Activated CD4-positive, alpha-beta memory T cell treated with anti-CD3 and anti-CD28 coated beads for 36 hours (primary cell): ENCODE measurements around the gene UBE2U. TPM values are rescaled to one million over a fixed set of nuclear protein-coding genes. Genes with fewer than 3 reads are reported as not detected.
"Not testable (repeated sequence)": the region's sequence is repeated elsewhere in the genome, so short reads cannot be mapped to it uniquely, and the experiment has no call there.

ENCODE experiments used
- CTCF ChIA-PET: fragments of 350-600 bp; sonication (Branson Sonifier 250); formaldehyde crosslinking; loops from one replicate; lab custom pipeline; 2021; ENCODE audit warnings: antibody characterized with exemption, inconsistent platforms; lab: Charles Lee
- POLR2A ChIA-PET: fragments of 350-600 bp; sonication (Branson Sonifier 250); formaldehyde crosslinking; loops from one replicate; lab custom pipeline; 2021; ENCODE audit warnings: antibody characterized with exemption; lab: Charles Lee
- DNase-seq: peaks from one replicate; pipeline ENCODE4 v3.0.0-alpha.2; 2020
- H3K27ac Mint-ChIP-seq: one replicate; pipeline ENCODE4 v1.8.0; 2021; ENCODE audit warnings: mixed read lengths
- H3K27me3 Mint-ChIP-seq: one replicate; pipeline ENCODE4 v1.8.0; 2021; ENCODE audit warnings: mixed read lengths
- H3K36me3 Mint-ChIP-seq: one replicate; pipeline ENCODE4 v1.8.0; 2021; ENCODE audit warnings: mixed read lengths
- H3K4me1 Mint-ChIP-seq: one replicate; pipeline ENCODE4 v1.8.0; 2021; ENCODE audit warnings: low read depth, mixed read lengths
- H3K4me3 Mint-ChIP-seq: one replicate; pipeline ENCODE4 v1.8.0; 2021; ENCODE audit warnings: mild to moderate bottlenecking, mixed read lengths
- H3K9me3 Mint-ChIP-seq: one replicate; pipeline ENCODE4 v1.8.0; 2021; ENCODE audit warnings: mixed read lengths
- intact Hi-C: fragments of 100-400 bp; cut with micrococcal nuclease; formaldehyde crosslinking; loops from one replicate; pipeline ENCODE4 v1.15.1; 2023
- total RNA-seq, 2 experiments: library from RNA; stranded (reverse); gene quantifications; one replicate each; pipeline ENCODE4 v1.2.3, GENCODE V29; 2021

UBE2U gene
- total RNA-seq, 2 experiments from 2014 or later, result not detected

DNA sequence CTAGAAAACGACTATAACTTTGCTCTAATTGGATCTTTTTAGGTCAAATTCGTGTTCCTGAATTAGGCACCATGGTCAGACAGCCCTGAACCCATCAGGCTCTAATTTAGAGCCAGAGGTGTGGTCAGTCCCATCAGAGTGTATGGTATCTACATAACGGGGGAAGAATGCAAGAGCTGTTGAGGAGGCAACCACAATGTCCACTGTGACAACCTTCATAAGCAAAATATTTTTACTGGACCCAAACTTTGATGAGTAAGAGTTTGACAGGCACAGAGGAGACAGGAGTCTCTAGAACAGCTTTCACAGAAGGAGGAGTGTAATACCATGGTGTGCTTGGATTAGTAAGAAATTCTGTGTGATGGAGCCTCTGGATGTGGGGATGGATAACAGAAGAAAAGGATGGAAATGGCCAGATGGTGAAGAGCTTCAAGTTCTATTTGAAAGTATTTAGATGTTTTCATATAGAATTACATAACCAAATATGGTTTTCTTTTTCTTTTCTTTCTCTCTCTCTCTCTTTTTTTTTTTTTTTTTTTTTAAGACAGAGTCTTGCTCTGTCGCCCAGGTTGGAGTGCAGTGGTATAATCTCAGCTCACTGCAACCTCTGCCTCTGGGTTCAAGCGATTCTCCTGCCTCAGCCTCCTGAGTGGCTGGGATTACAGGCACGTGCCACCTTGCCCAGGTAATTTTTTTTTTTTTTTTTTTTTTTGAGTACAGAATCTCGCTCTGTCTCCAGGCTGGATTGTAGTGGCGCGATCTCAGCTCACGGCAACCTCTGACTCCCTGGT is 24.9 kb downstream of the UBE2U start:
- Mint-ChIP-seq H3K4me1 (peaks cover 6% of the 10 kb centered on the region), H3K27ac (no peak overlapping the region), H3K9me3 (no peaks in the 10 kb centered on the region), H3K27me3 (peaks cover 18% of the 10 kb centered on the region), H3K36me3 (no peaks in the 10 kb centered on the region), H3K4me3 (no peak overlapping the region)
- CTCF ChIA-PET, result interaction anchor here (0.7 to 1.3 kb wide), 2 partner anchors 15 to 747 kb away, joined by 3 to 4 read pairs; no protein-coding TSS in a partner anchor
- intact Hi-C loops, result no loop called here
- DNase-seq, result no peak
- POLR2A ChIA-PET, result interaction anchor here (0.6 kb wide), 1 partner anchor 1000 kb away, joined by 5 read pairs; no protein-coding TSS in a partner anchor

DNA sequence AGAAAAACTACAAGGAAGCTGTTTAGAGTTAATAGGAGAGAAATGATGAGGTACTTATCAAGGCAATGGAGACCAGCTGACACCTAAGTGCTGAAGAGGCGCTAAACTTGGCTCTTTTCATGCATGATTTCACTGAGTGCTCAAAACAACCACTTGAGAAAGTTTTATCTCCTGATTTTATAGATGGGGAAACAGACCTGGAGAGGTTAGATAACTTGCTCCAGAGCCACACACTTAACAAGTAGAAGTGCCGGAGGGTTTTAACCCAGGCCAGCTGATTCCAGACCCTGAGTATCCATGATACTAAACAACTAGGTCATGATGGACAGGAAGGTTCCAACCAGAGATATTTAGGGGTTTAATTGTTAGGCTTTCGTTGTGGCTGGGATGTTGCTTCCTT is 25.9 kb downstream of the UBE2U start:
- no peak overlapping the region for H3K4me3 Mint-ChIP-seq
- intact Hi-C loops, result no loop called here
- peaks cover 24% of the 10 kb centered on the region for H3K27me3 Mint-ChIP-seq
- ChIA-PET CTCF (interaction anchor here (1.3 kb wide), 1 partner anchor 14 kb away, joined by 3 read pairs; no protein-coding TSS in a partner anchor), POLR2A (no interaction called here)
- no peak overlapping the region for H3K27ac Mint-ChIP-seq
- H3K36me3 Mint-ChIP-seq, result no peaks in the 10 kb centered on the region
- no peaks in the 10 kb centered on the region for H3K4me1 Mint-ChIP-seq
- DNase-seq, result no peak
- H3K9me3 Mint-ChIP-seq, result no peaks in the 10 kb centered on the region

DNA sequence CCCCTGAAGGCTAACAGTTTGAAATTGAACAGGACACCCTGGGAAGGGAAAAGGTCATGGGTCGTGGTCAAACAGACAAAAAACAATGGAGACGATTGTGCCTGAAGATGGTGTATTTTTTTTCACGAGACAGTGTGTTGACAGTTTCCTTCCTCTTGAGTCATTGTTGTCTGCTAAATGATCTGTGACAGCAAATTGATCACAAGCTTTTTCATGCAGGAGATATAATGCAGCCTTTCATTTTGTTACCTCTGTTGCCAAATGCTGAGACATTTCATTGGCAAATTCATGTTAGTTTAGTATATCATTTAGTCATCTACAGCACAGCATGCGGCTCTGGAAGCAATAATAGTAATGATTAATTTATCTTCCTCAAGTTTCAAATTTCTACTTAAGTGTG is 27.7 kb downstream of the UBE2U start:
- intact Hi-C loops, result no loop called here
- Mint-ChIP-seq H3K36me3 (no peaks in the 10 kb centered on the region), H3K27me3 (peaks cover 21% of the 10 kb centered on the region), H3K9me3 (no peaks in the 10 kb centered on the region), H3K4me1 (no peaks in the 10 kb centered on the region), H3K4me3 (no peak overlapping the region), H3K27ac (no peak overlapping the region)
- DNase-seq, result no peak
- ChIA-PET POLR2A (no interaction called here), CTCF (no interaction called here)

DNA sequence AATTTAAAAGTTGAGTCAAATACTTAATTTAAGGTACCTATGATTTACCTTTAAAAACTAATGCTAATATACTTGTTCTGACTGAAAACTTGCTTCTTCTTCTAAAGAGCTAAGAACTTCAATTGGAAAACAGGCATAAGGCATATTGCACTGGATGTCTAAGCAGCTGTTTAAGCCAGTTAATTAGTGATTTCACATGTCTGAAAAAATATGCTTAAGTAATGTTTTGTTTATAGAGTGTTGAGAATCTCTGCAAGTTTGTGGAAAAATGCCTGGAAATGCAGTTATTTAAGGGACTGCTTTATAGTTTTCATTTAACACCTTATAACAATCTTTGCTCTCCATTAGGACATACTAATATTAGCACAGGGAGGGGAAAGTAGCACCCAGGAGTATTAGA is 28.2 kb downstream of the UBE2U start:
- intact Hi-C loops, result no loop called here
- Mint-ChIP-seq H3K4me1 (no peaks in the 10 kb centered on the region), H3K36me3 (no peaks in the 10 kb centered on the region), H3K27ac (no peak overlapping the region), H3K27me3 (peaks cover 21% of the 10 kb centered on the region), H3K9me3 (no peaks in the 10 kb centered on the region), H3K4me3 (no peak overlapping the region)
- POLR2A ChIA-PET, result no interaction called here
- CTCF ChIA-PET, result no interaction called here
- no peak for DNase-seq

DNA sequence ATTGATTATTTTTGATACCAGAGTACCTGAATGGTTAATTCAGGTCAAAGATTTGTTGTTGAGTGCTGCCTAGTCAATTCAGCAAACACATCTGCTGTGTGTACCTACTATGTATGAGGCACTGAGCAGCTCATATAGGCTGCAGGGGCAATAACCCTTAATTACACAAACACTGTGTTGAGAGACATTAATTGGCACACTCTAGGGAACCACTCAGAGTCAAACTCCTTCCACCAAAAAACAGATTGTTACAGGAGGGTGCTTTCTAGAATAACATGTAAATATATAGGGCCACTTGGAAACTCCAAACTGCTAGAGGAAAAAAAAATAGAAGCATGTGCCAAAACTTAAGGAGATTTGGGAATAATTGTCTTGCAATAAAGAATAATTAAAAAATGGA is 31.3 kb downstream of the UBE2U start:
- Mint-ChIP-seq H3K27me3 (peaks cover 18% of the 10 kb centered on the region), H3K27ac (no peak overlapping the region), H3K4me1 (no peaks in the 10 kb centered on the region), H3K36me3 (no peaks in the 10 kb centered on the region), H3K4me3 (no peak overlapping the region), H3K9me3 (no peaks in the 10 kb centered on the region)
- ChIA-PET CTCF (interaction anchor here (1.1 to 2.5 kb wide), 3 partner anchors 10 to 12 kb away, joined by 4 to 11 read pairs (median 5); no protein-coding TSS in a partner anchor), POLR2A (no interaction called here)
- no peak for DNase-seq
- intact Hi-C loops, result no loop called here

DNA sequence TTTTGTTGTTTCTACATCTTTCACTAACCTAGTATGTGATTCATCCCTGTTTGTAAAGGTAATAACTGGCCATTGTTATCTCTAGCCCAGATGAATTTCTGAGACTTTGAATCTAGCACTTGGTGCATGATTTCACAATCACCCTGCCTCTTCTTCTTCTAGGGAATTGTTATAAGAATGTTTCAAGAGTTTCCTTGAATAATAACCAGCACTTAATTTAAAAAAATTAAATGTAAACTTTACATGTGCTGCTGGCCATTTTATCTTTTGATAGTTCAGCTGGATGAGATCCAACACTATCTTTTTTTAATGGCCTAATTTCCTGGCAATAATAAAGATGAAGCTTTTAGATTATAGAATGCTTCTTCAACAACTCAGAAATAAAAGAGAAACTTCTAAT is 31.8 kb downstream of the UBE2U start:
- POLR2A ChIA-PET, result no interaction called here
- no peak overlapping the region for H3K4me3 Mint-ChIP-seq
- intact Hi-C loops, result no loop called here
- H3K4me1 Mint-ChIP-seq, result no peaks in the 10 kb centered on the region
- CTCF ChIA-PET, result interaction anchor here (0.8 to 2.5 kb wide), 3 partner anchors 10 to 98 kb away, joined by 3 to 11 read pairs (median 5); no protein-coding TSS in a partner anchor
- DNase-seq, result no peak
- no peaks in the 10 kb centered on the region for H3K36me3 Mint-ChIP-seq
- no peak overlapping the region for H3K27ac Mint-ChIP-seq
- H3K9me3 Mint-ChIP-seq, result no peaks in the 10 kb centered on the region
- H3K27me3 Mint-ChIP-seq, result peaks cover 15% of the 10 kb centered on the region

DNA sequence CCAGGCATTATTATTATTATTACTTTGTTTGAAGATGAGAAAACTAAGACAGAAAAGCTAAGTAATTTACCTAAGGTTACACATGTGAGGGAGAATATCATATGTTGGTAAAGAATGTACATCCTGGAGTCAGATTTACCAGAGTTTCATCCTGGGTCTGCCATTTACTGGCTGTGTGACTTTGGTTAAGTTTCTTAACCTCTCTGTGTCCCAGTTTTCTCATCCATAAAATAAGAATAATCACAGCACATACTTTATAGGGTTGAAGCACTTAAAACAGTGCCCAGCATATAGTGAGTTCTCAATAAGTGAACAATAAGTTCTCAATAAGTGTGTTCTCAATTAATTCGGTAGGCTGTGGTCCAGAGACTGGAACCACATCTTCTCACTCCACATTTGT is 32.5 kb downstream of the UBE2U start:
- H3K27ac Mint-ChIP-seq, result no peak overlapping the region
- ChIA-PET CTCF (interaction anchor here (0.8 to 1.1 kb wide), 2 partner anchors 9 to 99 kb away, joined by 3 to 5 read pairs; no protein-coding TSS in a partner anchor), POLR2A (no interaction called here)
- intact Hi-C loops, result no loop called here
- no peak overlapping the region for H3K4me3 Mint-ChIP-seq
- no peaks in the 10 kb centered on the region for H3K4me1 Mint-ChIP-seq
- no peak for DNase-seq
- H3K9me3 Mint-ChIP-seq, result no peaks in the 10 kb centered on the region
- peaks cover 11% of the 10 kb centered on the region for H3K27me3 Mint-ChIP-seq
- H3K36me3 Mint-ChIP-seq, result no peaks in the 10 kb centered on the region

DNA sequence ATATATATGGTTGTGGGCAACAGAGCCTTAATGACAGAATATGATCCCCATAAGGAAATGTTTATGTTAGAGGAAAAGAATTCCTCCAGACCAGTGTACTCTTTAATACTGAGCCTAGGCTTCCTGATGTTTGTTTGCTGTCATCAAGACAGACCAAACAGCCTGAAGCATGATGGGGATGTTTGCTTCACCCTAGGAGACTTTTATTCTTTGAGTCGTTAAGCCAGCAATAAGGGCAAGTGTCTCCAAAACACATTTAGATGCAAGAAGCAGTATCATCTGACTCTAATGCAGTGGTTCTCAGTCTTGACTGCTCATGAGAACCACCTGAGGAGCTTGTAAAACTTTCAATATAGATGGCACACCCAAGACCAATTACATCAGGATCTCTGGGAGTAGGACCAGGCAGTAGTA is 33.1 kb downstream of the UBE2U start:
- no peak overlapping the region for H3K27ac Mint-ChIP-seq
- H3K4me1 Mint-ChIP-seq, result no peaks in the 10 kb centered on the region
- CTCF ChIA-PET, result no interaction called here
- intact Hi-C loops, result no loop called here
- peaks cover 8% of the 10 kb centered on the region for H3K27me3 Mint-ChIP-seq
- DNase-seq, result no peak
- H3K36me3 Mint-ChIP-seq, result no peaks in the 10 kb centered on the region
- POLR2A ChIA-PET, result no interaction called here
- no peak overlapping the region for H3K4me3 Mint-ChIP-seq
- no peaks in the 10 kb centered on the region for H3K9me3 Mint-ChIP-seq

DNA sequence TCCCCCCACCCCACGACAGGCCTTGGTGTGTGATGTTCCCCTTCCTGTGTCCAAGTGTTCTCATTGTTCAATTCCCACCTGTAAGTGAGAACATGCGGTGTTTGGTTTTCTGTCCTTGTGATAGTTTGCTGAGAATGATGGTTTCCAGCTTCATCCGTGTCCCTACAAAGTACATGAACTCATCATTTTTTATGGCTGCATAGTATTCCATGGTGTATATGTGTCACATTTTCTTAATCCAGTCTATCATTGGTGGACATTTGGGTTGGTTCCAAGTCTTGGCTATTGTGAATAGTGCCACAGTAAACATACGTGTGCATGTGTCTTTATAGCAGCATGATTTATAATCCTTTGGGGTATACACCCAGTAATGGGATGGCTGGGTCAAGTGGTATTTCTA is 36.1 kb downstream of the UBE2U start:
- CTCF ChIA-PET, result interaction anchor here (1.2 kb wide), 1 partner anchor 623 kb away, joined by 3 read pairs; no protein-coding TSS in a partner anchor
- intact Hi-C loops, result not testable (repeated sequence)

DNA sequence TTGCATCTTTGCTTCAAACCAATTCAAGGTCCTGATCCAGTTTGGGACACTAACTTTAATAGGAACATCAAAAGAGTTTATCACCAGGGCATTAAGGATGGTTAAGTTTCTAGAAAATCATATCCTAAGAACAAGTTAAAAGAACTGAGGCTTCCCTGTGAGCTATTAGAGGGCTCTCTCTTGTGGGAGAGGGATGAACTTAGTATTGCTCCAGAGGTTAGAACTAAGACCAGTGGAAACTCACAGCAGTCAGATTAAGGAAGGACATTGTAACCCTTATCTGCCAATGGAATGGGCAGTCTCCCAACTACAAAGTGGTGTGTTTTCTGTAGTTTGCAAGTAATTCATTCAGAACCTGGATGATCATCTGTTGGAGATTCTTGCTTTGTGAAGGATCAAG is 36.8 kb downstream of the UBE2U start:
- DNase-seq, result no peak
- POLR2A ChIA-PET, result no interaction called here
- CTCF ChIA-PET, result interaction anchor here (0.9 to 1.2 kb wide), 2 partner anchors 12 to 624 kb away, joined by 3 read pairs; no protein-coding TSS in a partner anchor
- H3K27me3 Mint-ChIP-seq, result peaks cover 2% of the 10 kb centered on the region
- H3K9me3 Mint-ChIP-seq, result no peaks in the 10 kb centered on the region
- H3K4me3 Mint-ChIP-seq, result no peak overlapping the region
- intact Hi-C loops, result loop anchor here (10.0 kb wide), 2 partner anchors 465 to 925 kb away; partner anchors contain the start of gene ROR1
- no peak overlapping the region for H3K27ac Mint-ChIP-seq
- H3K4me1 Mint-ChIP-seq, result peaks cover 12% of the 10 kb centered on the region
- no peaks in the 10 kb centered on the region for H3K36me3 Mint-ChIP-seq

More for the DNA sequence above, 36.1 kb downstream of the UBE2U start:
- H3K4me3 Mint-ChIP-seq, H3K27me3 Mint-ChIP-seq, DNase-seq, POLR2A ChIA-PET, H3K27ac Mint-ChIP-seq, H3K4me1 Mint-ChIP-seq, H3K9me3 Mint-ChIP-seq, H3K36me3 Mint-ChIP-seq: not testable (repeated sequence)

DNA sequence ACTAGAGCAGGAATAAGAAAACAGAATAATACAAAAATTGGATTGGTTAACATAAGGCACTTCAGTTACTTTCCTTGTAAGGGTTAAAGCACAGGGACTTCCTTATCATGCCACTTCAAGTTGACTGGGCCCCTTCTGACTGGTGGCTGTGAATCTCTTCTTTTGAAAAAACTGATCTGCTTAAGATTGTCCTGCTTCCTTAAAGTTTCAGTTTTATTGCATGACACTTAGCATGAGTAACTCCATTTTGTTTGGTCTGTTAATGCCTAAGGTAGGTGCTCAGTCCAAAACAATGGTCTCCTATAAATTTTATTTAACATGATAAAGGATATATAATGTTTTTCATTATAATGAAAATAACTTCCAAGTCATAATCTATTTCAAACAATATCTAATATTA is 37.6 kb downstream of the UBE2U start:
- H3K36me3 Mint-ChIP-seq, result no peaks in the 10 kb centered on the region
- no peak for DNase-seq
- ChIA-PET POLR2A (no interaction called here), CTCF (interaction anchor here (0.9 to 1.2 kb wide), 2 partner anchors 11 to 624 kb away, joined by 3 read pairs; no protein-coding TSS in a partner anchor)
- H3K27ac Mint-ChIP-seq, result no peak overlapping the region
- no peak overlapping the region for H3K4me3 Mint-ChIP-seq
- H3K27me3 Mint-ChIP-seq, result peaks cover 2% of the 10 kb centered on the region
- intact Hi-C loops, result loop anchor here (10.0 kb wide), 2 partner anchors 466 to 926 kb away; partner anchors contain the start of gene ROR1
- no peaks in the 10 kb centered on the region for H3K9me3 Mint-ChIP-seq
- H3K4me1 Mint-ChIP-seq, result peaks cover 17% of the 10 kb centered on the region
